GM18520 (cell line): Measurements from ENCODE around the gene SLMAP.

Experiments used
- ATAC-seq: cut with Tn5 transposase; IDR thresholded peaks from one replicate; pipeline ENCODE4 v1.9.1; 2021; ENCODE audit not compliant: unreplicated experiment

Gene SLMAP

GRCh38 chr3:57960174-57960505, 204.0 kb downstream of the SLMAP start:
- no peak for ATAC-seq

GRCh38 chr3:57961177-57961827, 205.2 kb downstream of the SLMAP start:
- ATAC-seq = no peak

GRCh38 chr3:57961828-57962447, 205.8 kb downstream of the SLMAP start:
- ATAC-seq = no peak

GRCh38 chr3:57962448-57962834, 206.3 kb downstream of the SLMAP start:
- no peak for ATAC-seq

GRCh38 chr3:57963811-57964346, 207.8 kb downstream of the SLMAP start:
- ATAC-seq = no peak

- no peak for ATAC-seq
Measured at GRCh38 chr3:57966829-57967228, 210.7 kb downstream of the SLMAP start.

- ATAC-seq = no peak
Measured at GRCh38 chr3:57967590-57967989, 211.5 kb downstream of the SLMAP start.

GRCh38 chr3:57968501-57968900, 212.4 kb downstream of the SLMAP start:
- no peak for ATAC-seq

- ATAC-seq = no peak
Measured at GRCh38 chr3:57971975-57972374, 215.9 kb downstream of the SLMAP start.

GRCh38 chr3:57972531-57973111, 216.5 kb downstream of the SLMAP start:
- ATAC-seq = no peak

- no peak for ATAC-seq
Measured at GRCh38 chr3:57973715-57974477, 217.8 kb downstream of the SLMAP start.

- ATAC-seq = no peak
Measured at GRCh38 chr3:57974796-57975388, 218.8 kb downstream of the SLMAP start.

GRCh38 chr3:57977818-57978235, 221.7 kb downstream of the SLMAP start:
- ATAC-seq = no peak

GRCh38 chr3:57978316-57978715, 222.2 kb downstream of the SLMAP start:
- no peak for ATAC-seq
